NCI-H1105 treated with DMSO at 0.1 percent for 48 hours (cell line): ENCODE measurements around the gene TRIL.

Experiments
- DNase-seq: peaks from one replicate; lab custom pipeline; 2025; lab: John Stamatoyannopoulos, UW

Gene TRIL

GRCh38 chr7:28940741-28941384 is 17.3 kb downstream of the TRIL start:
- no peak for DNase-seq

DNA sequence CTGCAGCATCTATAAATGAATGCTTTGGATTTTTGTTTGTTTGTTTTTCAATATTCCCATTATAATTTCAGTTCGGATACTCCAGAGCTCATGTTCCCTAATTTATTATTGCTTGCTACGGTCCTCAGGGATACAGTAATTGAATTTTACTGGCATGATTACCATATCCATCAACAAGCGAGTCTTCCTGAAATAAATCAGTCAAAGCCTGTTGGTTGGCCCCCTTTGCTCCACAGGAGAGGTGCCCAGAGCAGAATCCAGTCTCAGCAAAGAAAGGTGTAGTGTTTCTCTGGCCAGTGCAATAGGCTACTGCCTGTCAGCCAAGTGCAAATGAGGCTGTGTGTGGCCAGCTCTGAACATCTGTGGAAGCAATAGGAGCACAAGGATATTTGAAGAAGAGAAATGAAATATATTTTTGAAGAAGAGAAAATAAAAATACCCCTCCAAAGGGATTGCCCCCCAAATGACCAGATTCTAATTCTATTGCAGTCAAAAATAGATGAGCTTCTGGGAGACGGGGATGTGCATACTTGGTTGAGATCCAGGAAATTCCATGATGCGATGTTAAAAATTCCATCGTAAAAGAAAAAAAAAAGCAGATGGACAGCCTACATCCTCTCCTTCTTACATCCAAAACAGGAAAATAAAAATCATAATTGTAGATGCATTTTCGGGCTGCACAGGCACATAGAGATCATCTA is 18.1 kb downstream of the TRIL start:
- DNase-seq, result peak; percentile 34

- no peak for DNase-seq
Observed at GRCh38 chr7:28939367-28939766, 18.8 kb downstream of the TRIL start.

GRCh38 chr7:28937619-28938018 is 20.5 kb downstream of the TRIL start:
- DNase-seq, result no peak

GRCh38 chr7:28937103-28937502 is 21.0 kb downstream of the TRIL start:
- no peak for DNase-seq

GRCh38 chr7:28933846-28934320 is 24.2 kb downstream of the TRIL start:
- no peak for DNase-seq

DNA sequence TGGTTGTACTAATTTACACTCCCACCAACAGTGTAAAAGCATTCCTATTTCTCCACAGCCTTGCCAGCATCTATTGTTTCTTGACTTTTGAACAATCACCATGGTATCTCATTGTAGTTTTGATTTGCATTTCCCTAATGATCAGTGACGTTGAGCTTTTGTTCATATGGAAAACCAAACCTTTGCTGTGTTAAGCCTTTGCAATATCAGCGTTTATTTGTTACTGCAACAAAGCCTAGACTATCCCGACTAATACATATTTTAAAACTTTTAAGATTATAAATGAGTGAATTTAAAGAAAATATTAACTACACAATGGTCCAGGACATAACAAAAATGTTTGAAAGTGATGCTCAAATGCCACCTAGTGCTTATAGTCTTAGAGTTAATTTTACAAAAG is 26.6 kb downstream of the TRIL start:
- no peak for DNase-seq

DNA sequence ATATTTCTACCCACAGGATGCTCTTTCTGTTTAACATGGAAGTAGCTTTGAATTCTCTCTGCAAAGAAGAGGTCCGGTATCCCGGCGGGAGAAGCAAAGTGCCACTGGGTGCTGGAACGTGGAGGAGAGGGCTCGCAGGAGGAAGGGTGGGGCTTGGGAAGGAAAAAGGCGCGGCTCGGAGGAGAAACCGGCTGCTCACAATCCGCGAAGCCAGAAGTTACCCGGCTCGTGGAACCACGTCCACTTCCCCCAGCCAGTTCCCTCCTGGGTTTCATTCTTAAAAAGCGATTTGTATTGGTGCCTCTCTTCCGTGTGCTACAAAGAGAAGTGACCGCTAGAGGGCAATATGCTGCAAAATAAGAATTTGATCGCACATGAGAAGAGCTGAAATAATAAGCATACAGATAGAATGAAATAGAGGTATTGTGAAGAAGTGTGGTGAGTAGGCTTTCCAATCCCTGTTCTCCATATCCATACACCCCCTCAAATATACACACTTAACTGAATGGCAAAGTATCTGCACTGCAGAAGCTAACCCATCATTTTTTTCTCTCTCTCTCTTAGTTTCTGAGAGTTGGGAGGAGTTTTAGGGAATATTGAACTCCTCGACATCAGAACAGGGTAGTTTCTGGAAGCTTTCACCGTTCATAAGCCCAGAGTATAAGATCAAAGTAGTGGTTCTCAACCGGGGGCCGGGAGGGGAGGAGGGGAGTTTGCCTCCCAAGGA is 31.1 kb downstream of the TRIL start:
- DNase-seq, result peak; percentile 93

- peak; percentile 81 for DNase-seq
Observed at GRCh38 chr7:28922624-28923331, 35.4 kb downstream of the TRIL start.

GRCh38 chr7:28921822-28922221 is 36.3 kb downstream of the TRIL start:
- DNase-seq, result peak; percentile 86

DNA sequence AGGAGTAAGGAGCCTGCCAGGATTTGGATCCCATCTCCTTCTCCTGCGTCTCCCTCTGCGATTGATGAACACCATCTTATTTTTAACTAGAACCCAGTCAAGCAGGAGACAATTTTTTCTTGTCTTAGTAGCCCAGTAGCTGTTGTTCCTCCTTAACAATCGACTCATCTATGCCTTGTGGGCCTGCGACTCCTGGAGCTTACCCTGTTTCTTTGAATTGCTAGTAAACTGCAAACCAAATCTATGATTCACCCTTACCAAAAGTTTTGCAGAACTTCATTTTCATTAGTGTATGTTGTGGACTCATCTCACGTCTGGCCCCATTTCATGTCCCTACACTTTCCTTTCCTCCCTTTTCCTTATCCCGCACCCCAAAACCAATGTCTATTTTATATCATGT is 37.7 kb downstream of the TRIL start:
- no peak for DNase-seq

DNA sequence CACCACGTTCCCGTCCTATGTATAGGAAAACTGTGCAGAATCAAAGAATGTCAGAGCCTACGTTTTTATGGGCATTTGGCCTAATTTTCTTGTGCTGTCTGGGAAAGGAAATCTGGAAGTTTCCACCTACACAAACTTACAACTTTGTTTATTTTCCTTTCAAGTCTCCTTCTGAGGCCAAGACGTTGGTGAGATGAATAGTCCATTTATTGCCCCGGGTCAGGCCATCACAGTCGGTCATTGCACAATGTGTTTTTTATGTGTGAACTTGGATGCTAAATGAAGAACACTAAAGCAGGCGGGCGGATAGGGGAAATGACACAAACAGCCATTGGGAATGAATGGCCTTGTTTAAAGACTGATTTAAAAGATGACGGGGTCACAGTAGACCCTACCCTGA is 38.6 kb downstream of the TRIL start:
- no peak for DNase-seq

DNA sequence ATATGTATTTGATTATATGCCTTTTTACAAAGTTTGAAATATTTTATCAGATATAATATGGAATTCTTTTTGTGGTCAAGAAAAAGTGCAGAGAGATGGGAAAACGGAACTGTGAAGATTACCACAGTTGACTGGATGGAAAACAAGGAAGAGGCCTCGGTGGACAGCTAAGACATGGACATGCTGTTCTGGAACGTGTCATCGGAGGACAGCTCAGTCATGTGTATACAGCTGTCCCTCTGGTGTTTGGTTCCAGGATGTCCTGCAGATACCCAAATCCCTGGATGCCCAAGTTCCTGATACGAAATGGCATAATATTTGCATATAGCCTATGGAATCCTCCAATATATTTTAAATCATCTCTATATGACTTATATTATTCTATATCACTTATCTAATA is 49.4 kb downstream of the TRIL start:
- no peak for DNase-seq

DNA sequence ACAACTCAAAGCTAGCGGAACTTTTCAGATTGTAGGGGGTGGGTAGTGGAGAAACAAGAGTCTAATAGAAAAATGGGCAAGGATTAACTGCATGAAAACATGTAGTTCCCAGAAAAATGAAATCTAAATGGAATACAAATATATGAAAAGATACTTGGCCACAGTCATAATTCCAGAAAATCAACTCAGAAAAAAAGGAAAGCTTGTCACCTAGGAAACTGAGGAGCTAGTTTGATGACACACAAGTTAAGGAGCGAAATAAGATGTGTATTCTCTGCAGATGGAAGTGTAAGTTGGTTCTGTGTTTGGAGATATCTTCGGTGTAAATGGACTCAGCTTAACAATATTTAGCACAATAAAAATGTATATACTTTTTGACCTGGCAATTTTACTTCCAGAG is 52.7 kb downstream of the TRIL start:
- DNase-seq, result no peak

DNA sequence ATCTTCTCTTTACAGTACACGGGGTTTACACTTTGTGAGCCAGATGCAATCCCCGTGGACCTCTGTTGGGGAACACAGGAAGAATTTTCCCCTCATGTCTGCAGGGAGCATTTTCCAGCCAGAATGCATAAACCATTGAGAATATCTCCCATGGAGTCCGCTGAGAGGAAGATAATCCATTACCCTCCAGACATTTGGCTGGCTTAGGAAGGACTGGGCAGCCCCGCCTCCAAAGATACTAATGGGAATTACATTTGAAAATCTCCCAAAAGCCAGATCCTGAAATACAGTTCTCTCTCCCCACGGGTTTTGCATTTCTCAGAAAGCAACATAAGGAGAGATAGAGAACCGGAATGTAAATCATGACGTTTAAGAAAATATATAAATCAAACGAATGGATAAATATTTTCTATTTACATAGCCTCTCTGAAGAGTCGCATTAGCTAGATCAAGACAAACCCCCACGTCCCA is 53.5 kb downstream of the TRIL start:
- no peak for DNase-seq

- peak; percentile 3 for DNase-seq
Observed at GRCh38 chr7:28903730-28904577, 54.2 kb downstream of the TRIL start.
